GM15510 (cell line): ENCODE results near the gene KIFAP3.

Experiments used
- POLR2A ChIP-seq: IDR thresholded peaks from 3 replicates; pipeline ENCODE4 v1.6.1; 2011; ENCODE audit warnings: borderline replicate concordance; ENCODE audit not compliant: insufficient read length; ENCODE audit errors: extremely low read depth

Gene KIFAP3

DNA sequence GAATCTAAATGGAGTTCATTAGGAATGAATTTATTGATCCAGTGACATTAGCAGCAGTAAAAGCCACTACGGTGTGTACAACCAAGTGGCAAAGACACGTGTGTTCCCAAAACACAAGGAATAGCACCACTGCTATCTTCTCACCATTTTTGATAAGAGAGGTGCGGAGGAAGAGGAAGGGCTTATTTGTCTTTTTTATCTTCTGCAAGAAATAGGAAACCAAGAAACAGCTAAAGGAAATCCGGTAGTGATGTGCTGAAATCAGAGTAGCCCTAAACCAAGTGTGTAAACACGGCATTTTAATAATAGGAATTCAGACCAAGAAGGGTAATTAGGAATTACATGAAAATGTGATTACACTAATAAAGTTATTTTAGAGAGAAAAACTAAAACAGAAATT, 171.7 kb downstream of the KIFAP3 start:
- TF ChIP-seq POLR2A = no peak

DNA sequence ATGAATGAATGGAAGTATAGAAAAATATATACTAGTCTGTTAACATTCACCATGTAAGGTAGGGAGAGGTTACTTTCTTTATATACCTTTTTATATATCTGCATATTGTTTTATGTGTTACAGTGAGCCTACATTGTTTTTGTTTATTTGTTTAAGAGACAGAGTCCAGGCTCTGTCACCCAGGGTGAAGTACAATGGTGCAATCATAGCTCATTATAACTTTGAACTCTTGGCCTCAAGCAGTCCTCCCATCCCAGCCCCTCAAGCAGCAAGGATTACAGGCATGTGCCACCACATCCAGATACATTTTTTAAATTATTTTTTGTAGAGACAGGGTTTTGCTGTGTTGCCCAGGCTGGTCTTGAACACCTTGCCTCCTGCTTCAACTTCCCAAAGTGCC, 173.4 kb downstream of the KIFAP3 start:
- no peak for TF ChIP-seq POLR2A

DNA sequence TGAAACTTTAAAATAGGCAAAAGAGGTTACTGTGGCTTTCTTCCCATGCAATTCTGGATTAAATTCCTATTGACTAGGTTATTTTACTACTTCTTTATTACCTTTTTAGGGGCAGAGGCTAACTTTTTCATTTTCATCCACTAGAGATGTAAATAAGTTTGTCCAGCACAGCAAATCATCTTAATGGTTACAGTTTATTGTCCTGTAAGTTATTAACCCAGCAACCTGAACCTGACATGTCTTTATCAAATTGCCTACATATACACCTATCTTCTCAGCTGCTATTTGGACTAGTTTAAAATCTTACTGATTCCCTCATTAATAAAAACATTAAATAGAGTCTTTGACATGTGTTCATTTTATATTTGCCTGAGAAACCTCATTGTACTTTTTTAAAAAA, 173.9 kb downstream of the KIFAP3 start:
- no peak for TF ChIP-seq POLR2A

DNA sequence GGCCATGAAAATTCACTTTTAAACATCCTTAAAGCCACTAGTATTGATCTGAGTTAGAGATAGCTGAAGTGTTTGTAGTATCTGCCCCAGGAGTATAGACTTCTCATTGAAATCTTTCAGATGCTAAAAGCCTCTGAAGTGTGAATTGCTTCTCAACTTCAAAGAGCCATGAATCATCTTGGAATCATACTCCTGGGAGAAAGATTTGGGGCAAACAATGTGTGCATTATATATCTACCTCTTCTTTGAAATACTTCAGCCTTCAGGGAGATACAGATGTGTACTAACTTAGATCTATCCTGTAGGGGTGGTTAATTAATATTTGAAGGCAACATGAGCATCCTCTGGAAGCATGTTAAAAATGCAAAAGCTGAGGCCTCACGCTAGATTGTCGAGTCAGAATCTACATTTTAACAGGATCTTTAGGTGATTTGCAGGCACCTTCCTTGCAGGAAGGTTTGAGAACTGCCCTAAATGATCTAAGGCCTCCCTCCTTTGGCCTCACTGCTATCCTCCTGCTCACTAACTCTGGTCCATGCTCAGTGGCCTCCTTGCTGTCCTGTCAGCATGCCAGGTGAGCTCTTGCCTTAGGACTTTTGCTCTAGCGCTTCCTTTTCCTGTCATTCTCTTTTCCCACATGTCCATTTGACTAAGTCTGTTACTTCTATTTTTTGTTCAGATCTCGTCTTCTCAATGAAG, 174.8 kb downstream of the KIFAP3 start:
- no peak for TF ChIP-seq POLR2A

DNA sequence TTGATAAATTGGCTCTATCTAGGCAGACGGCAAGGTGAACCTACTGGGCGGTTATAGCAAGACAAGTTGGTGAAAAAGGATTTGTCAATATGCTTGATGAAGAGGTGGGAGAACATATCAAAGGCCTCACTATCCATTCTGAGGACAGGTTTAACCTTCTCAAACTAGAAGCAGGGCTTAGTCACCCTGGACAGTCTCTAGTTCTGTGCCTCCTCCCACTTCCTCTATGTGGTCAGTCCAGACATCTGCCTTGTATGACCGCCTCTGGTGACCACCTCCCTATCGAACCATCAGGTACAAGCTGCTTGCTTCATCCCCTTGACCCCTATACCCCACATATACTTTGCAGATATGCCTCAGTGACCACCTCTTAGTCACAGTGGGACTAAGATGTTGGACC, 178.5 kb downstream of the KIFAP3 start:
- TF ChIP-seq POLR2A = no peak

DNA sequence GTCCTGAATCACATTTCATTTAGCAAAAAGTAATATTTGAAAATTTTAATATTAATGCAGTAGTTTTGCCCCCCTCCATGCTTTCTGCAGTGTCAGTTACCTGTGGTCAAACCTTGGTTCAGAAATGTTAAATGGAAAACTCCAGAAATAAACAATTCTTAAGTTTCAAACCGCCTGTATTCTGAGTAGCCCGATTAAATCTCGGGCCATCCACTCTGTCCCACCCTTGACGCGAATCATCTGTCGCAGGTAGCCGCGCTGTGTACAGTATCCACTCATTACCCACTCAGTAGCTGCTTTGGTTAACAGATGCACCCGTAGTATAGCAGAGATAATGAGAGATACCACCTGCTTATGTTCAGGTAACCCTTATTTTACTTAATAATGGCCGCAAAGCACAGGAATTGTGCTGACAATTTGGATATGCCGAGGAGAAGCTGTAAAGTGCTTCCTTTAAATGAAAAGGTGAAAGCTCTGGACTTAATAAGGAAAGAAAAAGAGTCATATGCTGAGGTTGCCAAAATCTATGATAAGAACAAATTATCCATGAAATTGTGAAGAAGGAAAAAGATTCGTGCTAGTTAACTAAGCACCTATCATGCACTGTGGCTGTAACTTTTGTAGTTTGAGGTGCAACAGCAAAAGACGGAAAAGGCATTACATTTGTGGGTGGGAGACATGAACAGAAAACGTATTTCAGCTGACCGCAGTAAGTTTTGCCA, 179.9 kb downstream of the KIFAP3 start:
- TF ChIP-seq POLR2A = no peak

DNA sequence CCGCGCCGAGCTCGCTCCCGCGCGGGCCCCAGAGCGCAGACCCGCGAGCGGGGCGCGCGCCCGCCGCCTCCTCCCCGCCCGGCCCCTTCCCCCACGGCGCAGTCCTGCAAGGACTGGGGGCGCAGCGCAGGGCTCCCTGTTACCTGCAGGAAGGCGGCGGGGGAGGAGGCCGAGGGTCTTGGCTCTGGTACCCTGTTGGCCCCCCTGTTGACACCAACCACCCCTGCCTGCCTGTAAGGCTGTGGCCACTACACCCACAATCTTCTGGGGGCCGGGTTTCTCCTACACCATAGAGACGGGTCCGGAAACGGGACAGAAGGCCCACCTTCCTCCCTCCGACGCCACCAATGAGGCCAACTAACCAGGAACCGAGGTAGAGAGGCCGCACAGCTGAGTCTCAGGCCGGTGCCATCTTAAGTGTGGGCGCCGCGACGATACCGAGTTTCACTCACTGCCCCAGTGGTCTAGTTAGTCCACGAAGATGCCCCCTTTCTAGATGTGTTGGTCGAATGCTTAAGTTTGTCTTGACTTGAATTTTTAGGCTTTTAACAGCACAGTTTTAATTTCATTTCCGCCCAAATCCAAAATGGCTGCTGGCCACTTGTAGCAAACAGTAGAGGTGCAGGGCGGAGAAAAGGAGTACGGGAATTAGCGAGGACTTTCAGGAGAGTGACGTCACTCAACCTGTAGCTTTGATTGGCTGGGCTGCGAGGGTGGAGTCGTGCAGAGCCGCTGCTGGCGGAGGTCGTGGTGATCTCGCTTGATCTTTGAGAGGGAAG, 180.7 kb downstream of the KIFAP3 start, which contains the start of gene SCYL3:
SCYL3 (minus strand) TSS at position 252 of the 779 bp plus-strand sequence. CDS start 5,056 bp downstream, outside the sequence.
- peak; percentile 88 for TF ChIP-seq POLR2A

DNA sequence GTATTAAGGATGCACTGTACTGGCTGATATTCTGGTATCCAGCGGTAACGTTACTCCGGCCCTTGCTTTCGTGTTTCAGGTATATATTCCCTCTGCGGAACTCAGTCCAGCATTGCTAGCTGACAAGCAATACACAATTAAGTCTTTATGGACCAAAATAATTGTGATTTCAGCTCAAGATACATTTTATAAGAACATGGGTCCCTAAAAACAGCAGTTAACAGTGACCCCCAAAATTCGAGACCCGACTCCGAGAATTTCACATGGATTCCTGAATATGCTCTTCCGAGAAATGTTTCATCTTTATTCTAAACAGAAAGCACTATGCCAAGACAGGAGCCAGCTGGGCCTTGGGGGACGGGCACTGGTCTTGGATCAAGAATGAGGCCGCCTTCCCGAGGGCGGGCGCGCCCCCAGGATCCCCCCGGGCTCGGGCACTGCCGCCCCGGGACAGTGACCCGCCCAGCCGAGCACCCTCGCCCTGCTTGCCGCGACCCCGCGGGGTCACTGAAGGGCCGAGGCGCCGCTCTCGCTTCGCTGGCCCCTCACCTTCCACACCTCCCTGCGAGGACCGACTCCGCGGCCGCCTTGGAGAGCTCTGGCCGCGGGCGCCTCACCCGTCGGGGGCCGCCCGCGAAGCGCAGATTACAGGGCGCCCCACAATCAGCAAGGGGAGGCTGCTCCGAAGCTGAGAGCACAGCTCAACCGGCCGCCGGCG, 181.4 kb downstream of the KIFAP3 start:
- TF ChIP-seq POLR2A = no peak

DNA sequence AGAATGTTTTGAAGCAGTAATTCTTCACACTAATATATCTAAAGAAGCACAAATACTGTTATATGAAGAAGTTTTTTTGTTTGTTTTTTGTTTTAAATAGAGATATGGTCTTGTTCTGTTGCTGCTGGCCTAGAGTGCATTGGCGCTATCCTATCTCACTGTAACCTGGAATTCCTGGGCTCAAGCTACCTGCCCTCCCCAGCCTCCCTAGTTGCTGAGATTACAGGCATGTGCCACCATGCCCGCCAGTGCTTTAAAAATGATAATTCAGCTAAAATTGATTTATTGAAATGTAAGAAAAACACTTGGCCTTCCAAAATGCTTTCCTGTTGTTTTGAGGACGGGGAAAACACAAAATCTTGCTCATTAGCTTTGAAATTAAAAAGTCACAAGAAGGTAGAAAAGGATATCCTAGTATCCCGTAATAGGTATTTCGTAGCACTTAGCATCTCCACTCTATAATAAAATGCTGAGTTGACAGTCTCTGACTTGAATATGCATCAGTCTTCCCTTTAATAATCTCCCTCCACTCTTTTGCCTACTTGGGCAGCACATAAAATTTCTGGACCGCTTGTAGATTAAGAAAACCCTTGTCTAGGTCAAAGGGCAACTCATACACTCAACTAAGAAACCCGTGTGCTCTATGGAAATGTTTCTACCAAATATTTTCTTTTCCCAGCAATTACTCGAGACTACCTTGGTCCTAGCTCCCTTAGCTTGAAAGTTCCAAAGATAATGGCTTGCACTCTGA, 182.1 kb downstream of the KIFAP3 start:
- no peak for TF ChIP-seq POLR2A

DNA sequence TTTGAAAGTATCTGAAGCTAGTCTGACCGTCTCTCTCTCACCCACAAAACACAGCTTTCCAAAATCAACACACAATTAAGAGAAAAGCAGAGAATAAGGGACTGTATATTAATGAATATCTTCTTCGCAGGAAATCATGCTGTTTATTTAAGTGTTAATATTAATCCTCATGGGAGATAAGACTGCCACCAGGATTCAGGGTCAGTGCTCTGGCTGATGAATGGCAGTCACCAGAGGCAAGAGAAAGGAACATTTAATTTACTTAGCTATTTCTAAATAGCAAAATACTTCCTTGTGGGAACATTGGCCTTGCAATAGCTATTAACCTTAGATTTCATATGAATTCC, 183.0 kb downstream of the KIFAP3 start:
- TF ChIP-seq POLR2A = no peak

DNA sequence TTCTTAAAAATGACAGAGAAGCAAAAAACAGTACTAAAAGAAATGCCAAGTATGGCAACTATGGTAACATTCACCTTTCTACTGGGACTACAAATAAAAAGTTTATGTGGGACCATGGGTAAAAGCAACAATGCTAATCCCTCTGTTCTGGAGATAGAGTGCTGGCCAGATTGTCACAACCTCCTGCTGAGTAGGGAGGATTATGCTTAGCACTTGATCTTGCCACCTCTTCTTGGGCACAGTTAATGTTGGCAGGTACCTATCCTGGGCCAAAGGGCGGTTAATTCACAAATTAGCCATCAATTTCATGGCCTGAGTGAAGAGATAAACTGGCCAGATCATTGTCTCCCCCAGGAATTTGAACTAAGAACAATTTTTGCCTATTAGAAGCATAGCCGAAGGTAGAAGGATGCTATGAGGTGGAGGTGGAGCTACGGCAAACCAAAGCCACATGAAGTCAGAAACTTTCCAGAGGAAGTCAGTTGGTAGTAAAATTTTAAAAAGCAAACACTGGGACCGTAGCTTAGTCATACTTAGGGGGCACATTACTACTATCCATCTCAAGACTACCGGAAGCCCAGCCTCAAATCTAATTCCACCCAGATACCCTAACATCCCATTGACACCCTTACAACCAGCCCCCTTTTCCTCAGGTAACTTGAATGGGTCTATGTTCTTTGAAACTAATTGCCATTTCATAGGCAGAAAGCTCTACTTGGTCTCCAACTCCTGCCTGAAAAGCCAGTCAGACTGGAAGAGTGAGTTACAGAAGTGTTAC, 183.5 kb downstream of the KIFAP3 start:
- TF ChIP-seq POLR2A = peak; percentile 22

DNA sequence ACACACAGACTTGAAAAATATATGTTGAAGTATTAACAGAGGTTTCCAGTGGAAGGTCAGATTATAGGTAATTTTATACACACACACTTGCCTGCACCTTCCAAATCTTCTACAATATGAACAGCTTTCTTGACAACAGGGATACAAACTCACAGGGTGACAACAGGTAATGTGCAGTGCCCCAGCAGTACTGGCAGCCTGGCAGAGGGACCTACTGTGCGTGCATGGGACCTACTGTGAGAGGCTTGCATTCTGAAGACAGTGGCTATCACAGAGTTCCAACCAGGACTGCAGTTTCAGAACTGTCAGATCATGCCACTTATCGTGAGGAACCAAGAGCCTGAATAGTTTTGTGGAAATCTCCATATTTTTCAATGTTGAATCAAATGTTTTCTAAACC, 184.6 kb downstream of the KIFAP3 start:
- TF ChIP-seq POLR2A = no peak

DNA sequence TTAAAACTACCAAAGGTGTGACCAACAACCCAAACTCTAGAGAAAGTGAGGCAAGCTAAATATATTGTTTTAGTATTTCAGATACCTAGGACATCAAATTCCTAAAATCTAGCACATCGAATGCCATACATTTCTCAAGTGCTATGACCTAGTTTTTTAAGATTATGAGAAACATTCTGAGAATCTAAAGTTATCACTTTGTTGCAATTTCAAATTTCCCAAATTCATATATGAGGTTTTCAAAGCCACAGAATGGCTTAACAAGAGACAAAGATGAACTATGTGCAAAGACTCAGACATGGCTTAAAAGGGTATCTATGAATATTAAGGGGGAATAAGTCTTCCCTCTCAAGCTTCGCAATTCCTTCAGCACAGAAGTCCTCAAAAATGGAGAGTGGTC, 187.6 kb downstream of the KIFAP3 start:
- no peak for TF ChIP-seq POLR2A

DNA sequence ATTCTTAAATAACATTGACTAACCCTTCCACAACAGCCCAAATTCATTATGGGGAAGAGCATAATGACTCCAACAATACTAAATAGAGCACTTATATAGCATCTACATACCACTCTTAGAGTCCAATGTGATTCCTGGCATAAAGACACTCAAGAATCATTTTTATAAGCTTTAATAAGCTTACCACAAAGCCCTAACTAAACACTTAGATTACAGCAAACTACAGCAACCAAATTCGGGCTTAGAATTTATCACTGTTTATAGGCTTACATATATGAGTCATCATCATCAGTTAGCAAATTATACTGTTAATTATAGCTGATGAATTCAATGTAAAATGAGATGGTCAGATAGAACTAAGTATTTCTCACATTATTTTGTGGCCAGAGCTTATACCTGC, 188.1 kb downstream of the KIFAP3 start:
- no peak for TF ChIP-seq POLR2A

DNA sequence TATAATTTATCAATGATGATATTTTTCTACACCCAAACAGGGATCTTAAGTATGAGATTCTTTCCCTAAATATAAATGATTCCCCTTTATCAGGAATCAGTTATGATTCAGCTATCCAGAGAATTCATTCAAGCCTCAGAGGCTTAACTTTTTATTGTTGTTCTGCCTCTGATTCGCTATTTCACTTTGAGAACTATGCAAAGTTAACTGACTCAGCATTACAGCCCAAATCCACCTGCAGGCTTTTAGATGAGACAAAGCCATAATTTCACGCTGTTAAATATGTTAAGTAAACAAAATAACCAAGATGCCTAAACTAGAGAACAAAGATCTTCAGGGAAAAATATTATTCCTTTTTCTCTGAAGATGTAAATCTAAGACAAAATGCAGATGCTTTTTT, 189.3 kb downstream of the KIFAP3 start:
- no peak for TF ChIP-seq POLR2A
